K562 (cell line): Measurements from ENCODE around the gene ITGB2. TPM values are rescaled to one million over a fixed set of nuclear protein-coding genes. Genes with fewer than 3 reads are reported as not detected.

Experiments used
- ATAC-seq: fragments of 200-7000 bp; cut with Tn5 transposase; 3 replicates; pipeline ENCODE4 v1.9.1; 2020; ENCODE audit warnings: moderate library complexity
- BruUV-seq: library from RNA; stranded (reverse); fragments of 400-500 nt; replicated peaks from 2 replicates; lab custom pipeline; 2021; lab: Mats Ljungman, UMichigan
- CTCF ChIA-PET: fragments of 300-600 bp; formaldehyde crosslinking; extraction: SDS; loops from one replicate; lab custom pipeline; 2021; ENCODE audit warnings: low intra/inter-chr PET ratio; lab: Yijun Ruan, JAX
- POLR2A ChIA-PET: fragments of 300-600, 350-650 bp; sonication (Branson Sonifier 250); formaldehyde crosslinking; extraction: SDS; loops from one replicate; lab custom pipeline; 2021; ENCODE audit warnings: antibody characterized with exemption, inconsistent platforms; lab: Yijun Ruan, JAX
- DNase-seq, 4 experiments: peaks; one replicate each; pipeline versions ENCODE4 v3.0.0 to v3.0.0-alpha.2; 2011 to 2018; ENCODE audit warnings: low spot score in 3 of 4, mixed read lengths in 3 of 4; ENCODE audit errors: extremely low read depth in 1 of 4
- FAIRE-seq: peaks from 2 replicates; lab custom pipeline; 2011; peaks lifted over from hg19 to GRCh38; lab: Jason Lieb, UNC
- H2AFZ ChIP-seq: 2 replicates; pipeline ENCODE4 v1.6.0; 2011; ENCODE audit warnings: low read depth, low read length, control low read depth, inconsistent platforms
- H3K27ac ChIP-seq: fragments of 200-600 bp; 3 replicates; pipeline ENCODE4 v1.8.0; 2011; ENCODE audit warnings: low read depth, mild to moderate bottlenecking, control low read depth, inconsistent platforms, low read length, moderate library complexity, mixed read lengths; ENCODE audit errors: extremely low read depth
- H3K27me3 ChIP-seq, 2 experiments: fragments of 300-600 bp in 1 of 2; 2 replicates in 1 of 2; 3 replicates in 1 of 2; pipeline versions ENCODE4 v1.6.0 to v1.8.0; 2011; ENCODE audit warnings: inconsistent platforms in 2 of 2, low read length in 2 of 2, mild to moderate bottlenecking in 1 of 2, mixed read lengths in 1 of 2, moderate library complexity in 1 of 2; ENCODE audit not compliant: control insufficient read depth in 2 of 2, insufficient read depth in 2 of 2
- H3K36me3 ChIP-seq: fragments of 300-600 bp; 3 replicates; pipeline ENCODE4 v1.8.0; 2011; ENCODE audit warnings: mild to moderate bottlenecking, low read length, inconsistent platforms; ENCODE audit not compliant: control insufficient read depth, insufficient read depth
- H3K4me1 ChIP-seq, 2 experiments: fragments of 200-600 bp in 1 of 2; replicated peaks in 1 of 2; 2 replicates in 1 of 2; 3 replicates in 1 of 2; pipeline versions ENCODE4 v1.5.1 to v1.8.0; 2011; ENCODE audit warnings: inconsistent platforms in 2 of 2, low read length in 2 of 2, mild to moderate bottlenecking in 1 of 2, mixed read lengths in 1 of 2, moderate library complexity in 1 of 2; ENCODE audit not compliant: control insufficient read depth in 2 of 2, insufficient read depth in 2 of 2
- H3K4me2 ChIP-seq: 2 replicates; pipeline ENCODE4 v1.6.1; 2011; ENCODE audit warnings: low read length, control low read depth, inconsistent platforms, mixed read lengths; ENCODE audit not compliant: insufficient read depth
- H3K4me3 ChIP-seq: fragments of 200-600 bp; sonication (generic), shearing (Covaris generic); 2 replicates; pipeline ENCODE4 v1.5.1; 2016; ENCODE audit warnings: control low read depth, inconsistent platforms
- H3K79me2 ChIP-seq: fragments of 200-600 bp; 3 replicates; pipeline ENCODE4 v1.8.0; 2011; ENCODE audit warnings: low read length, inconsistent platforms; ENCODE audit not compliant: control insufficient read depth, insufficient read depth
- H3K9ac ChIP-seq, 2 experiments: 2 replicates each; pipeline versions ENCODE4 v1.6.0 to v1.6.1; 2011; ENCODE audit warnings: low read depth in 2 of 2, low read length in 2 of 2, control low read depth in 1 of 2, inconsistent platforms in 1 of 2, mild to moderate bottlenecking in 1 of 2, mixed read lengths in 1 of 2; ENCODE audit not compliant: insufficient read depth in 1 of 2
- H3K9me1 ChIP-seq: one replicate; pipeline ENCODE4 v1.6.0; 2011; ENCODE audit warnings: inconsistent platforms, mild to moderate bottlenecking, low read length, moderate library complexity; ENCODE audit not compliant: control insufficient read depth, insufficient read depth
- H3K9me3 ChIP-seq: replicated peaks from 2 replicates; pipeline ENCODE4 v1.5.1; 2011; ENCODE audit warnings: low read depth, low read length, inconsistent platforms; ENCODE audit not compliant: control insufficient read depth, insufficient read depth
- H4K20me1 ChIP-seq: replicated peaks from 2 replicates; pipeline ENCODE4 v1.6.1; 2011; ENCODE audit warnings: low read length, inconsistent platforms, mixed read lengths; ENCODE audit not compliant: control insufficient read depth, insufficient read depth
- AFF1 ChIP-seq, 2 experiments: fragments of 450-650 bp; IDR thresholded peaks; 2 replicates each; pipeline ENCODE4 v1.6.1; 2018; ENCODE audit warnings: mild to moderate bottlenecking in 2 of 2, low read depth in 1 of 2; ENCODE audit not compliant: partially characterized antibody in 2 of 2
- ARNT ChIP-seq, 2 experiments: fragments of 450-650 bp; IDR thresholded peaks; 2 replicates each; pipeline ENCODE4 v1.6.1; 2016; ENCODE audit warnings: mild to moderate bottlenecking in 1 of 2
- CEBPG ChIP-seq, 3 experiments: fragments of 200-800 bp in 1 of 3; sonication (Bioruptor generic) in 1 of 3; sonication (generic) in 1 of 3; formaldehyde crosslinking in 1 of 3; IDR thresholded peaks in 2 of 3; conservative IDR thresholded peaks in 1 of 3; 2 replicates each; pipeline versions ENCODE4 v1.6.1 to v1.8.0; 2016 to 2022; ENCODE audit warnings: missing compliant biosample characterization in 2 of 3, missing genetic modification characterization in 2 of 3, mild to moderate bottlenecking in 1 of 3, missing genetic modification reagents in 1 of 3
- CGGBP1 ChIP-seq: fragments of 250-450 bp; sonication (Bioruptor Pico); IDR thresholded peaks from 2 replicates; pipeline ENCODE4 v1.9.0; 2021; ENCODE audit warnings: mild to moderate bottlenecking
- CHD2 ChIP-seq: IDR thresholded peaks from 2 replicates; pipeline ENCODE4 v1.6.1; 2011; ENCODE audit warnings: low read depth, low read length
- DPF2 ChIP-seq: fragments of 450-650 bp; IDR thresholded peaks from 2 replicates; pipeline ENCODE4 v1.6.1; 2016
- EP400 ChIP-seq: fragments of 450-650 bp; IDR thresholded peaks from 2 replicates; pipeline ENCODE4 v1.6.1; 2017; ENCODE audit warnings: antibody characterized with exemption, mild to moderate bottlenecking, moderate library complexity
- KLF16 ChIP-seq: IDR thresholded peaks from 2 replicates; pipeline ENCODE4 v1.6.1; 2016; ENCODE audit warnings: antibody characterized with exemption
- L3MBTL2 ChIP-seq: fragments of 450-650 bp; IDR thresholded peaks from 2 replicates; pipeline ENCODE4 v1.6.1; 2016; ENCODE audit warnings: mild to moderate bottlenecking, moderate library complexity
- MCM2 ChIP-seq: fragments of 450-650 bp; IDR thresholded peaks from 2 replicates; pipeline ENCODE4 v1.6.1; 2017; ENCODE audit warnings: low read depth, mild to moderate bottlenecking
- MTA3 ChIP-seq: fragments of 450-650 bp; formaldehyde crosslinking; IDR thresholded peaks from 2 replicates; pipeline ENCODE4 v1.6.1; 2017; ENCODE audit warnings: mild to moderate bottlenecking, borderline replicate concordance
- MYC ChIP-seq, 2 experiments: fragments of 250-450 bp in 1 of 2; sonication (Bioruptor Pico) in 1 of 2; IDR thresholded peaks; 2 replicates each; pipeline versions ENCODE4 v1.5.1 to v1.6.1; 2012 to 2021; ENCODE audit warnings: low read depth in 2 of 2, borderline replicate concordance in 1 of 2, improper control_type of control experiment in 1 of 2, low read length in 1 of 2, mild to moderate bottlenecking in 1 of 2, moderate library complexity in 1 of 2
- ZNF239 ChIP-seq: fragments of 250-450 bp; sonication (Bioruptor Pico); IDR thresholded peaks from 2 replicates; pipeline ENCODE4 v1.4.0; 2020; ENCODE audit warnings: mild to moderate bottlenecking
- ZNF766 ChIP-seq: fragments of 200-800 bp; sonication (Bioruptor generic); conservative IDR thresholded peaks from 2 replicates; pipeline ENCODE4 v1.6.1; 2016; ENCODE audit warnings: missing genetic modification characterization, missing compliant biosample characterization
- WGBS: fragments of 100-300 bp; shearing (Covaris generic); methylation state at CpG from one replicate; pipeline ENCODE4 v1.1.6; 2016; ENCODE audit warnings: low coverage, mixed read lengths; ENCODE audit not compliant: insufficient coverage; ENCODE audit errors: missing lambda C conversion rate; 5-methylcytosine and 5-hydroxymethylcytosine counted together
- in situ Hi-C: fragments of 300-500 bp; cut with MboI; formaldehyde crosslinking; loops from 4 replicates; pipeline ENCODE4 v1.15.0; 2018; ENCODE audit warnings: inconsistent platforms, mixed read lengths
- intact Hi-C: fragments of 100-400 bp; cut with micrococcal nuclease; formaldehyde crosslinking; loops from 2 replicates; pipeline ENCODE4 v1.14.2; 2022
- polyA plus RNA-seq, 8 experiments: library from polyadenylated mRNA; depleted of rRNA in 4 of 8; stranded (reverse) in 5 of 8; unstranded in 3 of 8; fragments of >200 nt; fragmentation: Nextera tagmentation in 2 of 8; fragmentation: Illumina TruSeq in 1 of 8; extraction: Ambion mirVana in 2 of 8; extraction: Trizol in 1 of 8; gene quantifications; 2 replicates each; pipeline versions ENCODE4 v1.2.1 to v1.2.3, GENCODE V29; 2011 to 2014; ENCODE audit warnings: inconsistent platforms in 1 of 8, missing spikeins in 1 of 8
- total RNA-seq, 7 experiments: library from RNA; depleted of rRNA in 6 of 7; stranded (reverse); fragments of >200 nt in 6 of 7; fragmentation: Illumina TruSeq in 2 of 7; extraction: Trizol in 2 of 7; gene quantifications; 2 replicates each; pipeline versions ENCODE4 v1.2.1 to v1.2.3, GENCODE V29; 2011 to 2021; ENCODE audit warnings: low replicate concordance in 1 of 7
- TF ChIP-seq, protein P1 (sequence below): fragments of 450-650 bp; formaldehyde crosslinking; IDR thresholded peaks from 2 replicates; pipeline ENCODE4 v1.4.0; 2022; ENCODE audit warnings: mild to moderate bottlenecking, moderate library complexity

The ITGB2 gene
- total and polyA plus RNA-seq, 9 of the 15 experiments (the other 6 are each of a cell fraction or from before 2014, with no cell fraction given) = 0.07 to 1.3 (median 0.51) TPM; not detected in 2

DNA sequence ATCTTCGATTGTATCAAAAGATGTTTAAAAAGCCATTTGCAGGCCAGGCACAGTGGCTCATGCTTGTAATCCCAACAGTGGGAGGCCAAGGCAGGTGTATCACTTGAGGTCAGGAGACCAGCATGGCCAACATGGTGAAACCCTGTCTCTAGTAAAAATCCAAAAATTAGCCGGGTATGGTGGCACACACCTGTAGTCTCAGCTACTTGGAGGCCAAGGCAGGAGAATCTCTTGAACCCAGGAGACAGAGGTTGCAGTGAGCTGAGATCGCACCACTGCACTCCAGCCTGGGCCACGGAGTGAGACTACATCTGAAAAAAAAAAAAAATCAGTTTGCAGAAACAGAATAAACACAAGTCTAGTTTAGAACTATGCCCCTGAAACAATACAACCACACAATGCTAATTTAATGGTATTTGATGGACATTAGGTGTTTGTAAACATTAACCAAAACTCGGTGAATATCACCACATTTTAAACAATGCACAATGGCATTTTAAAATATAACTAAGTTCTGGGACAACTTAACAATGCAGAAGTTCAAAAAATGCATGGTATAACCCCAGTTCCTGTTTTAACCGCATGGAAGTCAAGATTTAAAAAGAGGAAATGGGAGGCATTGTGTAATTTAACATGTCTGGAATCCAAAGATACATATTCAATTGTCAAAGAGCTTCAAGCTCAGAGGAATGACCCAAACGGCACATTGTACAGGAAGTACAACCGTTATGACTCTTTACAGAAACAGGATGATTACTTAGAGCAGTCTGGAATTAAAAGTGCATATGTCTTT is 40.1 kb downstream of the ITGB2 start:
- H3K36me3 ChIP-seq = no peaks in the 10 kb centered on the region
- no peak overlapping the region for H3K4me3 ChIP-seq
- H4K20me1 ChIP-seq = no peaks in the 10 kb centered on the region
- intact Hi-C loops (no loop called here), in situ Hi-C loops (no loop called here)
- FAIRE-seq = peak; percentile 69
- peak overlapping the region; percentile 45; the same call in 2 of the 3 replicates for H3K27ac ChIP-seq
- CTCF ChIA-PET = no interaction called here
- WGBS = 20% methylated on average over 8 of the region's 8 CpGs
- peak; percentile 12 for ATAC-seq
- no TSS peak for BruUV-seq
- H3K9me3 ChIP-seq = no peaks in the 10 kb centered on the region
- peak overlapping the region; percentile 83 for H2AFZ ChIP-seq
- H3K4me1 ChIP-seq = peaks cover 20 to 35% of the 10 kb centered on the region in 2 experiments
- H3K9me1 ChIP-seq = no peaks in the 10 kb centered on the region
- H3K9ac ChIP-seq = no peak overlapping the region
- H3K27me3 ChIP-seq = peaks cover 0 to 1% of the 10 kb centered on the region in 2 experiments; a peak in 1 of 5 replicates
- POLR2A ChIA-PET = interaction anchor here (0.6 to 1.5 kb wide), 5 partner anchors 17 to 925 kb away, joined by 3 to 4 read pairs (median 3); no protein-coding TSS in a partner anchor
- H3K4me2 ChIP-seq = peak overlapping the region; percentile 14; the same call in 1 of the 2 replicates
- DNase-seq = peak in 1 of 4 experiments; percentile 37
- H3K79me2 ChIP-seq = no peaks in the 10 kb centered on the region
- TF ChIP-seq CGGBP1 (CRISPR knock-in tag) (no peak), EP400 (peak; percentile 31), CEBPG (CRISPR knock-in tag; IDR thresholded peaks at IDR 0.05) (peak; percentile 78), CEBPG (tag; conservative IDR thresholded peaks at IDR 0.05 in 1 of 2, IDR thresholded peaks at IDR 0.05 in 1 of 2) (peak; percentile 77 to 85; a peak in 3 of 4 replicates), ARNT (IDR thresholded peaks at IDR 0.05) (0 out of 4 replicates have a peak, but pooled peaks of 1 of the 2 experiments have one; percentile 33), MTA3 (0 out of 2 replicates have a peak, but pooled peaks have one; percentile 49), AFF1 (IDR thresholded peaks at IDR 0.05; ENCODE audit: low read depth in 1 of 2, partially characterized antibody in 2 of 2) (peak in 1 of 2 experiments; percentile 39), KLF16 (peak; percentile 68), MYC (IDR thresholded peaks at IDR 0.05; ENCODE audit: low read depth, low read length) (peak; percentile 81), MYC (CRISPR knock-in tag; IDR thresholded peaks at IDR 0.05; ENCODE audit: borderline replicate concordance, low read depth) (no peak), CHD2 (no peak), L3MBTL2 (peak; percentile 85), MCM2 (no peak), ZNF766 (CRISPR knock-in tag) (0 out of 2 replicates have a peak, but pooled peaks have one; percentile 62), ZNF239 (peak; percentile 24; the same call in 1 of the 2 replicates), DPF2 (peak; percentile 63; the same call in 1 of the 2 replicates)
- TF ChIP-seq, protein P1, sequence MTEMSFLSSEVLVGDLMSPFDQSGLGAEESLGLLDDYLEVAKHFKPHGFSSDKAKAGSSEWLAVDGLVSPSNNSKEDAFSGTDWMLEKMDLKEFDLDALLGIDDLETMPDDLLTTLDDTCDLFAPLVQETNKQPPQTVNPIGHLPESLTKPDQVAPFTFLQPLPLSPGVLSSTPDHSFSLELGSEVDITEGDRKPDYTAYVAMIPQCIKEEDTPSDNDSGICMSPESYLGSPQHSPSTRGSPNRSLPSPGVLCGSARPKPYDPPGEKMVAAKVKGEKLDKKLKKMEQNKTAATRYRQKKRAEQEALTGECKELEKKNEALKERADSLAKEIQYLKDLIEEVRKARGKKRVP = peak; percentile 21; the same call in 1 of the 2 replicates
